Sciatic nerve (tissue), 2 donors: Measurements from ENCODE around the gene SRP14. TPM values are rescaled to one million over a fixed set of nuclear protein-coding genes. Genes with fewer than 3 reads are reported as not detected.
A peak's percentile ranks its signal among the peaks of the same experiment; 100 is the strongest.

Experiments used
- ATAC-seq: fragments of 200-7000 bp; cut with Tn5 transposase; one replicate; pipeline ENCODE4 v1.9.1; 2020; ENCODE audit warnings: mild to moderate bottlenecking, moderate library complexity
- DNase-seq: peaks from one replicate; pipeline ENCODE4 v3.0.0-alpha.2; 2020; ENCODE audit warnings: low spot score
- intact Hi-C: fragments of 100-400 bp; cut with DNase I; formaldehyde crosslinking; loops from one replicate; pipeline ENCODE4 v1.14.2; 2022
- total RNA-seq: library from RNA; stranded (reverse); fragmentation: NEBNext Ultra II Directional; extraction: Animal tissue kit (Norgen Biotek cat#: 25700); gene quantifications from one replicate; pipeline ENCODE4 v1.2.1, GENCODE V29; 2021
- donor health status: DM: no; HTN: no; CAD: no.
- donor health status: DM: no; HTN: no; CAD: no.

Gene SRP14
- total RNA-seq, 1 donor from 2014 or later, result 150 TPM

DNA sequence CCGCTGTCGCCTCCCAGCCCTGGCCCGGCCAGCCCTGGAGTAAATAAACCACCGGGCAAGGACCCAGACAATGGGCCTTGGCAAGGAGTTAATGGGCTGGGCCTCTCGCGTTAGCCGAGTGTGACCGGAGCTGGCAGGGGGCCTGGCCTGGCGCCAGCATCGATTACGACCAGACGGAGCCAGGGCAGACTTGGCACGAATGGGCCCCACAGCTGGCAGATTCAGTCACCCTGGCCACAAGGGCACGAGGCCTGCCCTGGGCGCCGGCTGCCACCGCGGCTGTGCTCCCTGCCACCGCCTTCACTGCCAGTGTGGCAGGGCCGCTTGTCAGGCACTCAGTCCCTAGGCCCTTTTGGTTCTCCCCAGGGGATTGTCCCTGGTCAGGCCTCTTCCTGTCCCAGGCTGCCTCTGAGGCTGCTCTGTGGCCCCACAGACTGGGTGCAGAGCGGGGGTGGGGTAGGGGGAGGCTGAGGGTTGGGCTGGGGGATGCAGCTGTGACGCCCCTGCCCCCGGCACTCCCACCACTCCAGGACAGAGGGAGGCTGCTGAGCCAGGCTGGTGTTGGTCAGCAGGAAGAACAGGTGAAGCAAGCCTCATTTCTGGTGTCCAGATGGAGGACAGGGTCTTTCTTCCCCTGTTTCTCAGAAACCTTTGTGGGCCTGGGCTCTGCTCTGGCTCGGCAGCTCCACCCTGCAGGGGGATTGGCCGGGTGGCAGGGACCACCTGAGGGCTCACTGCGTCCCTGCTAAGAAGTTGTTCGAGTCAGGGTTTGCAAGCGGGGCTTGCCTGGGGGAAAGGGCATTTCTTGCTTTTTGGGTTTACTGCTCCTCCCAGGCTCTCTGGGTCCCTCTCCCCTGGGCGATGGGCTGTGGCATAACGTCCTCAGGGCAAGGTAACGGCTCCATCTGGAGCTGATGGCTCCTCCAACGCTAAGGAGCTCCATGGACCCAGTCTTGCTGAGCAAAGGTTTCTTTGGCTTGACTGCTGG is 30.5 kb upstream of the SRP14 start:
- ATAC-seq (peak; percentile 85), DNase-seq (peak; percentile 91)
- intact Hi-C loops, result no loop called here

DNA sequence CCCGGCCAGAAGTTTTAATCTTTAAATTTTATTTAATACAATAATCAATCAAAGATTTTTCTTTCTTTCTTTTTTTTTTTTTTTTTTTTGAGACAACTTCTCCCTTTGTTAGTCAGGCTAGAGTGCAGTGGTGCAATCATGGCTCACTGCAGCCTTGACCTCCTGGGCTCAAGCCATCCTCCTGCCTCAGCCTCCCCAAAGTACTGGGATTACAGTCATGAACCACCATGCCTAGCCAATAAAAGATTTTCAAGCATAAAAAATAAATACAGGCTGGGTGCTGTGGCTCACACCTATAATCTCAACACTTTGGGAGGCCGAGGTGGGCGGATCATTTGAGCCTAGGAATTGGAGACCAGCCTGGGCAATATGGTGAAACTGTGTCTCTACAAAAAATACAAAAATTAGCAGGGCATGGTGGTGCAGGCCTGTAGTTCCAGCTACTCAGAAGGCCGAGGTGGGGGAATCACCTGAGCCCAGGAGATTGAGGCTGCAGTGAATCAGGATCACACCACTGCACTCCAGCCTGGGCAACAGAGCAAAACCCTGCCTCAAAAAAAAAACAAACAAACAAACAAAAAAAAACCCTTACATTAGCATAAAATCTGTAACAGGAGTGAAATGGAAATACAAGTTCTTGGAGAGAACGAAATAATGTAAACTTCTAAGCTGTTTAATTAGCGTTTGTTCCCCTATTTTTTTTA is 29.1 kb upstream of the SRP14 start:
- no peak for ATAC-seq
- intact Hi-C loops, result no loop called here
- no peak for DNase-seq

- ATAC-seq, result no peak
- intact Hi-C loops, result no loop called here
- peak; percentile 9 for DNase-seq
Measured at GRCh38 chr15:40066589-40066988, 27.6 kb upstream of the SRP14 start.

- DNase-seq (peak; percentile 34), ATAC-seq (no peak)
- intact Hi-C loops, result no loop called here
Measured at GRCh38 chr15:40065166-40065565, 26.2 kb upstream of the SRP14 start.

DNA sequence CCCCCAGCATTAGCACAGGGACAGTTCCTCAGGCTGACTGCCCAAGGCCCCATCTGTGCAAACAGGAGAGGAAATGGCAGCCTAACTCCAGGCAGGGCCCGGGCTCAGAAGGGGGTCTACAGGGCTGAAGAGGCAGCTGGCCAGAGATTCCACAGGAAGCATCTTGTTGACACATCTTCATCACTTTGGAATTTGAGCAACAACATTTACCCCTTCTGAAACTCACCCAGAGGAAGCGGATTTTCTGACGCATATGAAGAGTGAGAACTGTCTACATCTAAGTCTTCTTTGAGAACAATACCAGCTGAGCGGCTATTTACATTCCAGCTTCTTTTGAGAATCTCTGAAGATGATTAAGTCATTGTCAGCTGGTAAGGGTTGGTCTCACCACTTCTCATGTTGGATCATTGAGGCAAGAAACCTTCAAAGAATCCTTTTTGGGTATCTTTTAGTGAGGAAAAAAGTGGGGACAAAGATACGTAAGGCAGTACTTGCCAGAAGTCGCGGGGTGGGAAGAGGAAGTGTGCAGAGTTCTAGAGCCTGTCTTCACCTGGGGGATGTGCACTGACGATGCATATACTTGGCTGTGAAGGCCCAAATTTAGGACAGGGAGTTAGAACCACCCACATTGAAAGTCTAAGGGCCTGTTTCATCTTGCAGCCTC is 25.4 kb upstream of the SRP14 start:
- intact Hi-C loops, result no loop called here
- DNase-seq (peak; percentile 26), ATAC-seq (no peak)

DNA sequence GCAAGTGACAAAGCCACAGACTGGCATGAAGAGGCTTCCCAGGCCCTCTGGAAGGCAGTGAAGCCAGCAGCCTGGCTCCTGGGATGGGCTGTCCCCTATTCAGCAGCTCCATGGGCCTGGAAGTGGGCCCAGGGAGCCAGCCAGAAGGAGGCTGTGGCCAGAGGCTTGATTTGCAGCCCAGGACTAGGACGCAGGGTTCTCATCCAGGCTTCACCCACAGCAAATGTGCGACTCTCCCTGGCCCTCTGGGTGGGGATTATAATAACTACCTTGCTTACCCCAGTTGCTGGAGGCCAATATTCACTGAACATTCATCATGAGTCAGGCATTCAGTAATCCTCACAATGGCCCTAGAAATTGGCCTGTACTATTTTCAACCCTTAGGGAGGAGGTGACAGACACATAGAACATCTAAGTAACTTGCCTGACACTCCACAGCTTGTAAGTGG is 24.6 kb upstream of the SRP14 start:
- ATAC-seq, result no peak
- intact Hi-C loops, result no loop called here
- no peak for DNase-seq

GRCh38 chr15:40062816-40063562 is 24.0 kb upstream of the SRP14 start:
- ATAC-seq, result no peak
- intact Hi-C loops, result no loop called here

GRCh38 chr15:40061212-40061901 is 22.4 kb upstream of the SRP14 start:
- intact Hi-C loops, result no loop called here
- ATAC-seq (no peak), DNase-seq (no peak)

More at GRCh38 chr15:40062816-40063562, 24.0 kb upstream of the SRP14 start:
- peak; percentile 43 for DNase-seq

GRCh38 chr15:40060236-40060961 is 21.4 kb upstream of the SRP14 start:
- ATAC-seq, result no peak
- DNase-seq, result no peak
- intact Hi-C loops, result no loop called here

GRCh38 chr15:40059821-40060220 is 20.8 kb upstream of the SRP14 start:
- DNase-seq (no peak), ATAC-seq (no peak)
- intact Hi-C loops, result no loop called here

DNA sequence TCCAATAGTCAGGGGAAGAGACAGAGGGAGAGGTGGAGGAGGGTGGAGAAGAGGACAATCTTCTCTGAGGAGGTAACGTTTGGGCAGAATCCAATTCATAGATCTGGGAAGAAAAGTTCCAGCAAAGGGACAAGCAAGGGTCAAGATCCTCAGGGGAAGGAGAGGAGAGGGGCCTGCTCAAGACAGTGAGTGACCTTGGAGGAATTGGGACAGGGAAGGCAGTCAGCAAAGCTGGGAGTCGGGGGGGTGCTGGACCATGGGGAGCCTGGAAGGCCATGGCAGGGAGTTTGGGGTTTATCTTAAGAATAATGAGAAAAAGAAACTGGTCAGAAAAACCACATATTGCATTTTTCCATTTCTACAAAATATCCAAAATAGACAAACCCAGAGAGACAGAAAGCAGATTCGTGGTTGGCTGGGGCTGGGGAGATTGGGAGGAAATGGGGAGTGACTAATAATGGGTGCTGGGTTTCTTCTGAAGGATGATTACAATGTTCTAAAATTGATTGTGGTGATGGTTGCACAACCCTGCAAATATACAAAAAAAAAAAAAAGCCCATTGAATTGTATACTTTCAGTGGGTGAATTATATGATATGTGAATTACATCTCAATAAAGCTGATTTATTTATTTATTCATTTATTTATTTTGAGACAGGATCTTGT is 19.6 kb upstream of the SRP14 start:
- intact Hi-C loops, result no loop called here
- ATAC-seq (no peak), DNase-seq (no peak)

- ATAC-seq (peak; percentile 10), DNase-seq (no peak)
- intact Hi-C loops, result no loop called here
Measured at GRCh38 chr15:40055576-40056293, 16.8 kb upstream of the SRP14 start.

DNA sequence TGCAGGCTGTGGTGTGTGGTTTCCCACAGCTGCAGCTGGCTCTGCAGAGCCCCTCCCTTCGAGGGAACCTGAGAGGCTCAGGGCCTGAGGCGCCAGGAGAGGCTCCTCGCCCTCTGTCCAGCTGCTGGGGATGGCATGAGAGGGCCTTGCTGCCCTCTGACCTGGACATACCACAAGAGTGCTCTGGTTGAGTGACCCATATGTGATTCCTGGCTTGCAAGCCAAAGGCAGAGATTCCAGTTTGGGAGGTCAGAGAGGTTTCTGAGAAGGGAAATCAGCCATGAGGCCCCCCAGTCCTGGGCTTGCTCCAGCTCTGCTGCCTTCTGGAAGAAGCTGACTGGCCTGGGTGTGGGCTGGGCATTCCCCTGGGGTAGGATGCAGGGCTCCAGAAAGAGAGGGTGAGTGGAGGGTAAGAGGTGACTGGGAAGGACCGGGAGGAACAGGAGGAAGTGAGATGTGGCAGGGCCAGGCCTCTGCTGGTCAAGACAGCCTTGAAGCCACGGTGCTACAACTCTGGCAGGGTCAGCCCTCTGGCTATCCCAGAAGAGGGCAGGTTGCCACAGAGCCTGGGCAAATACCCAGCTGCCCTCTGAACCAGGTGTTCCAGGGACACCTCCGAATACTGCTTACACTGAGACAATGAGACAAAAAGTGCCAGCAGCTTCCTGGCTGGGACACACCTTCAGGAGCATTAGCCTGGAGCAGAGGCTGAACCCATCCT is 16.0 kb upstream of the SRP14 start:
- ATAC-seq (peak; percentile 33), DNase-seq (no peak)
- intact Hi-C loops, result no loop called here

- DNase-seq (no peak), ATAC-seq (no peak)
- intact Hi-C loops, result no loop called here
Measured at GRCh38 chr15:40054605-40054854, 15.5 kb upstream of the SRP14 start.

DNA sequence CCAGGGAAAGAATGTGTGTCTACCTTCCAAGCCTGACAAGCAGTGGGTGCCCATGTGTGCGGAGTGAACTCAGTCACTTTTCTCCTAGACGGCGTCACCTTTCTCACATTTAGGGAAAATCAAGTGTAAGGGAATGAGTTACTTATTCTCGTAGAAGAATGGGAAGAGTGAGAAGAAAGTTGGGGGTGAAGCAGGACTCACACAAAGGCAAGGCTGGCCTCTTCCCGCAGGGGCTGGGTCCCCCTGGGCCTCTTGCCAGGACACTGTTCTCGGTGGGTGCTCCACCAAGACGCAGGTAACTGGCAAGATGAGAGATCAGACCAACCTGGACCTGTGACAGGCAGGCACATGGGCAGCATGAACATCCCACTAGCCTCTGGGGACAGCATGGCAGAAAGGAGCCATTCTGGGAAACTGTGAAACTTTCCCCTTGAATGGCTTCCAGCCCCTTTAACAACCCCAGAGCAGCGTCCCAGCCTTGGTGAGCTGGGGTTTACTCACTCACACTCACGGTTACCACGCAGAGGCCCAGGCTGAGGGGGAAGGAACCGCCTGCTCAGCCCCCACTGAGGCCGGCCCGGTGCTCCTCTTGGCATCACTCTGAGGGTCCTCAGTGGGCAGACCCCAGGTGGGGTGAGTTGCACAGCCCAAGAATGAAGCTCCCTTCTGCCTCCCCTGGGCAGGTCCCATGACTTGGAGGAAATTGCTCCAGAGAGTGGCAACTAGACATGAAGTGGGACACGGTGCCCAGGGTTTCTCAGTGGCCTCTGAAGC is 15.0 kb upstream of the SRP14 start:
- intact Hi-C loops, result no loop called here
- no peak for DNase-seq
- peak; percentile 4 for ATAC-seq
